ENCODE measurements around the gene APOF. TPM values are rescaled to one million over a fixed set of nuclear protein-coding genes. Genes with fewer than 3 reads are reported as not detected.

APOF gene
- total and polyA plus RNA-seq, 9 of the 15 experiments (the other 6 are each of a cell fraction or from before 2014, with no cell fraction given) = 0.09 to 0.15 (median 0.12) TPM; not detected in 5

DNA sequence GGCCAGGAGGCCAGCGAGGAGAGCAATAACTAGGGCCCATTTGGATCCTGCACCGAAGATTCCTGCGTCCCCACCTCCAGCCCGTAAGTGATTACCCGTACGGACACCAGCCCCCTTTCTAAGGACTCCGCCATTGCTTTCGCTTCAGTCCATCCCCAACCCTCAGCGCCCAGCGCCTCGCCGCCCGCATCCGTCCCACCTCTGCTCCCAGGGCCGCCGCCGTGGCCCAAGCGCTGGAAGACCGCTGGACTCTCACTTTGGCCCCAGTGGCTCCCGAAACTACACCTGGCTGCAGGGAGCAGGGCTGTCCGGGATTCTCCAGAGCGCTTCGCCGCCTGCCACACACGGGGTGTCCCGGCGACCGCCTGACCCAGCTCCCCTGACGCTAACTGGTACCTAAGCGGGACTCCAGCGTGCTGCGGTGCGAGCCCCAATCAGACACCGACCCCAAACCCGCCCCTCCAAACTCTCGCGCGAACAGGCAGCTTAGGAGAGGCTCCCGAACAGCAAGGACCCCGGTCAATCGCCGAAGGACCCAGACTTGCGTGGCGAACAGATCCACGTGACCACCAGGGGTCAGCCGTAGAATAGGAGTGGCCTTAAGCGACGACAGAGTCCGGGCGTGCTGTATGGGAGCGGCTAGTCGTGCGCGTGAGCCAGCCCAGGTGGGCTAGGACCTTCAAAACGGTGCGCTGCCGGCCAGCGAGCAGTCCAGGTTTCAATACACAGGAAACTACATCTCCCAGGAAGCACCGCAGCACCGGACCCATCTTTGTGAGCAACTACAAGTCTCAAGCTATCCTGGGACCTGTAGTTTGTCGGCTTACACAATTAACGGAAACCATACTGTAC, 46.8 kb downstream of the APOF start, which contains the start of gene CNPY2 (continued):
- TF ChIP-seq, protein P1, sequence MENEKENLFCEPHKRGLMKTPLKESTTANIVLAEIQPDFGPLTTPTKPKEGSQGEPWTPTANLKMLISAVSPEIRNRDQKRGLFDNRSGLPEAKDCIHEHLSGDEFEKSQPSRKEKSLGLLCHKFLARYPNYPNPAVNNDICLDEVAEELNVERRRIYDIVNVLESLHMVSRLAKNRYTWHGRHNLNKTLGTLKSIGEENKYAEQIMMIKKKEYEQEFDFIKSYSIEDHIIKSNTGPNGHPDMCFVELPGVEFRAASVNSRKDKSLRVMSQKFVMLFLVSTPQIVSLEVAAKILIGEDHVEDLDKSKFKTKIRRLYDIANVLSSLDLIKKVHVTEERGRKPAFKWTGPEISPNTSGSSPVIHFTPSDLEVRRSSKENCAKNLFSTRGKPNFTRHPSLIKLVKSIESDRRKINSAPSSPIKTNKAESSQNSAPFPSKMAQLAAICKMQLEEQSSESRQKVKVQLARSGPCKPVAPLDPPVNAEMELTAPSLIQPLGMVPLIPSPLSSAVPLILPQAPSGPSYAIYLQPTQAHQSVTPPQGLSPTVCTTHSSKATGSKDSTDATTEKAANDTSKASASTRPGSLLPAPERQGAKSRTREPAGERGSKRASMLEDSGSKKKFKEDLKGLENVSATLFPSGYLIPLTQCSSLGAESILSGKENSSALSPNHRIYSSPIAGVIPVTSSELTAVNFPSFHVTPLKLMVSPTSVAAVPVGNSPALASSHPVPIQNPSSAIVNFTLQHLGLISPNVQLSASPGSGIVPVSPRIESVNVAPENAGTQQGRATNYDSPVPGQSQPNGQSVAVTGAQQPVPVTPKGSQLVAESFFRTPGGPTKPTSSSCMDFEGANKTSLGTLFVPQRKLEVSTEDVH (IDR thresholded peaks at IDR 0.05; ENCODE audit: low read depth, partially characterized antibody) = no peak
- TF ChIP-seq MTA2 (IDR thresholded peaks at IDR 0.05; ENCODE audit: low read depth) (no peak), ZNF589 (CRISPR knock-in tag; IDR thresholded peaks at IDR 0.05; ENCODE audit: low read depth) (peak; percentile 64; the same call in 1 of the 2 replicates), IRF2 (CRISPR knock-in tag; IDR thresholded peaks at IDR 0.05) (no peak), ZBTB1 (CRISPR knock-in tag; IDR thresholded peaks at IDR 0.05; ENCODE audit: borderline replicate concordance, low read depth) (no peak), BDP1 (IDR thresholded peaks at IDR 0.05; ENCODE audit: insufficient read depth, insufficient read length) (no peak), HLTF (IDR thresholded peaks at IDR 0.05) (0 out of 2 replicates have a peak, but pooled peaks have one; percentile 67), NFATC3 (IDR thresholded peaks at IDR 0.05) (no peak), MYNN (IDR thresholded peaks at IDR 0.05) (0 out of 2 replicates have a peak, but pooled peaks have one; percentile 3), MYNN (CRISPR knock-in tag; IDR thresholded peaks at IDR 0.05) (no peak), RBBP5 (IDR thresholded peaks at IDR 0.05; ENCODE audit: borderline replicate concordance, insufficient read depth, low read length, poor library complexity, severe bottlenecking) (peak; percentile 77), STAT5A (IDR thresholded peaks at IDR 0.05; ENCODE audit: borderline replicate concordance, low read length) (peak; percentile 5; the same call in 1 of the 2 replicates), ZC3H11A (IDR thresholded peaks at IDR 0.05; ENCODE audit: low read depth, low read length) (no peak), ELF2 (CRISPR knock-in tag; IDR thresholded peaks at IDR 0.05) (no peak), SOX6 (IDR thresholded peaks at IDR 0.05) (no peak), POLR2AphosphoS5 (IDR thresholded peaks at IDR 0.05; ENCODE audit: control insufficient read depth, insufficient read depth, low read depth, low read length) (no peak)
- TF ChIP-seq, protein P2, sequence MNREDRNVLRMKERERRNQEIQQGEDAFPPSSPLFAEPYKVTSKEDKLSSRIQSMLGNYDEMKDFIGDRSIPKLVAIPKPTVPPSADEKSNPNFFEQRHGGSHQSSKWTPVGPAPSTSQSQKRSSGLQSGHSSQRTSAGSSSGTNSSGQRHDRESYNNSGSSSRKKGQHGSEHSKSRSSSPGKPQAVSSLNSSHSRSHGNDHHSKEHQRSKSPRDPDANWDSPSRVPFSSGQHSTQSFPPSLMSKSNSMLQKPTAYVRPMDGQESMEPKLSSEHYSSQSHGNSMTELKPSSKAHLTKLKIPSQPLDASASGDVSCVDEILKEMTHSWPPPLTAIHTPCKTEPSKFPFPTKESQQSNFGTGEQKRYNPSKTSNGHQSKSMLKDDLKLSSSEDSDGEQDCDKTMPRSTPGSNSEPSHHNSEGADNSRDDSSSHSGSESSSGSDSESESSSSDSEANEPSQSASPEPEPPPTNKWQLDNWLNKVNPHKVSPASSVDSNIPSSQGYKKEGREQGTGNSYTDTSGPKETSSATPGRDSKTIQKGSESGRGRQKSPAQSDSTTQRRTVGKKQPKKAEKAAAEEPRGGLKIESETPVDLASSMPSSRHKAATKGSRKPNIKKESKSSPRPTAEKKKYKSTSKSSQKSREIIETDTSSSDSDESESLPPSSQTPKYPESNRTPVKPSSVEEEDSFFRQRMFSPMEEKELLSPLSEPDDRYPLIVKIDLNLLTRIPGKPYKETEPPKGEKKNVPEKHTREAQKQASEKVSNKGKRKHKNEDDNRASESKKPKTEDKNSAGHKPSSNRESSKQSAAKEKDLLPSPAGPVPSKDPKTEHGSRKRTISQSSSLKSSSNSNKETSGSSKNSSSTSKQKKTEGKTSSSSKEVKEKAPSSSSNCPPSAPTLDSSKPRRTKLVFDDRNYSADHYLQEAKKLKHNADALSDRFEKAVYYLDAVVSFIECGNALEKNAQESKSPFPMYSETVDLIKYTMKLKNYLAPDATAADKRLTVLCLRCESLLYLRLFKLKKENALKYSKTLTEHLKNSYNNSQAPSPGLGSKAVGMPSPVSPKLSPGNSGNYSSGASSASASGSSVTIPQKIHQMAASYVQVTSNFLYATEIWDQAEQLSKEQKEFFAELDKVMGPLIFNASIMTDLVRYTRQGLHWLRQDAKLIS (CRISPR knock-in tag; IDR thresholded peaks at IDR 0.05) = no peak
- TF ChIP-seq, protein P3, sequence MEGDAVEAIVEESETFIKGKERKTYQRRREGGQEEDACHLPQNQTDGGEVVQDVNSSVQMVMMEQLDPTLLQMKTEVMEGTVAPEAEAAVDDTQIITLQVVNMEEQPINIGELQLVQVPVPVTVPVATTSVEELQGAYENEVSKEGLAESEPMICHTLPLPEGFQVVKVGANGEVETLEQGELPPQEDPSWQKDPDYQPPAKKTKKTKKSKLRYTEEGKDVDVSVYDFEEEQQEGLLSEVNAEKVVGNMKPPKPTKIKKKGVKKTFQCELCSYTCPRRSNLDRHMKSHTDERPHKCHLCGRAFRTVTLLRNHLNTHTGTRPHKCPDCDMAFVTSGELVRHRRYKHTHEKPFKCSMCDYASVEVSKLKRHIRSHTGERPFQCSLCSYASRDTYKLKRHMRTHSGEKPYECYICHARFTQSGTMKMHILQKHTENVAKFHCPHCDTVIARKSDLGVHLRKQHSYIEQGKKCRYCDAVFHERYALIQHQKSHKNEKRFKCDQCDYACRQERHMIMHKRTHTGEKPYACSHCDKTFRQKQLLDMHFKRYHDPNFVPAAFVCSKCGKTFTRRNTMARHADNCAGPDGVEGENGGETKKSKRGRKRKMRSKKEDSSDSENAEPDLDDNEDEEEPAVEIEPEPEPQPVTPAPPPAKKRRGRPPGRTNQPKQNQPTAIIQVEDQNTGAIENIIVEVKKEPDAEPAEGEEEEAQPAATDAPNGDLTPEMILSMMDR (IDR thresholded peaks at IDR 0.05 in 2 of 3, conservative IDR thresholded peaks at IDR 0.05 in 1 of 3; ENCODE audit: insufficient read depth in 2 of 3, low read depth in 1 of 3, low read length in 3 of 3) = peak; percentile 69 to 76 (median 75)

Data from K562 (cell line).